Activated T-helper 2 cell treated with anti-CD3 and anti-CD28 coated beads, Interferon-gamma antibody, Interleukin-2, Interleukin-4, amounts not matched to agents 10 μg/mL and 5 μg/mL and 100 μg/mL, durations not matched to agents 14 hours and 24 hours and 36 hours (primary cell): Measurements from ENCODE around the gene KIF26A. TPM values are rescaled to one million over a fixed set of nuclear protein-coding genes. Genes with fewer than 3 reads are reported as not detected.

Source experiments
- DNase-seq: peaks from one replicate; pipeline ENCODE4 v3.0.0; 2021; ENCODE audit warnings: low spot score
- H3K27ac Mint-ChIP-seq: one replicate; pipeline ENCODE4 v1.8.0; 2021; ENCODE audit warnings: mixed read lengths
- H3K27me3 Mint-ChIP-seq: one replicate; pipeline ENCODE4 v1.8.0; 2021; ENCODE audit warnings: low read depth, mixed read lengths
- H3K36me3 Mint-ChIP-seq: one replicate; pipeline ENCODE4 v1.8.0; 2021; ENCODE audit warnings: low read depth, mixed read lengths
- H3K4me1 Mint-ChIP-seq: one replicate; pipeline ENCODE4 v1.8.0; 2021; ENCODE audit warnings: low read depth, mixed read lengths
- H3K4me3 Mint-ChIP-seq: one replicate; pipeline ENCODE4 v1.8.0; 2021; ENCODE audit warnings: low read depth, mild to moderate bottlenecking, moderate library complexity, mixed read lengths
- H3K9me3 Mint-ChIP-seq: one replicate; pipeline ENCODE4 v1.8.0; 2021; ENCODE audit warnings: mixed read lengths
- intact Hi-C: fragments of 100-400 bp; cut with micrococcal nuclease; formaldehyde crosslinking; loops from one replicate; pipeline ENCODE4 v1.15.1; 2023
- total RNA-seq: library from RNA; stranded (reverse); gene quantifications from 2 replicates; pipeline ENCODE4 v1.2.3, GENCODE V29; 2022

KIF26A gene
- total RNA-seq, 1 donor from 2014 or later, result 0.34 TPM

GRCh38 chr14:104105071-104105821 is 33.1 kb upstream of the KIF26A start:
- Mint-ChIP-seq H3K9me3 (no peaks in the 10 kb centered on the region), H3K4me3 (no peak overlapping the region), H3K27me3 (no peaks in the 10 kb centered on the region), H3K36me3 (no peaks in the 10 kb centered on the region), H3K4me1 (no peaks in the 10 kb centered on the region), H3K27ac (no peak overlapping the region)
- intact Hi-C loops, result no loop called here
- DNase-seq, result no peak

DNA sequence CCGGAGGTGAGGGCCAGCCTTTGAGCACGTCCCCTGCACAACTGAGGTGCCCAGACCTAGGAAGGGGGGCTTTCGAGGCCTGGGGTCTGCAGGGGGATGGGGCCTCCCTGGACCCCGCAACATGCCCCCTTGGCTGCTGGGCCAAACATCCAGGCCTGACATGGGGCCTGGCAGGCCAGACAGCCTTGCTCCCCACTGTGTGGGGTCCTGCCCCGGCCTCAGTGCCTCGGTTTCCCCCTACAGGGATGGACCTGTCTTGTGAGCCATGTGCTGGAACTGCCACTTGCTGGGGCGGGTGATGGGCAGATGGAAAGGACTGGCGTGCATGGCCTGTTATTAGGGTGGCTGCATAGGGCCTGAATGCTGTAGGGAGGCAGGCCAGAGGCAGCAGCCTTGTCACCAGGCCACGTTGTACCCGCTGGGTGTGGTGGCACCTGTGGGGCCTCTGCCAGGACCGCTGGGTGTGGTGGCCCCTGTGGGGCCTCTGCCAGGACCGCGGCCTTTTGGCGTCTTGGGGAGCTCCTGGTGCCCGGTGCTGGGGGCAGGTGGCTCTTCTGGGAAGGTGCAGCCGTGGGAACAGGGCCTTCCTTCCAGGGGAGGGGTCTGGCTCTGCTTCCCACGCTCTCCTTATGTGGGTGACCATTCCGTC is 32.4 kb upstream of the KIF26A start:
- no peak for DNase-seq
- Mint-ChIP-seq H3K9me3 (no peaks in the 10 kb centered on the region), H3K4me1 (no peaks in the 10 kb centered on the region), H3K27ac (no peak overlapping the region), H3K36me3 (no peaks in the 10 kb centered on the region), H3K4me3 (no peak overlapping the region), H3K27me3 (no peaks in the 10 kb centered on the region)
- intact Hi-C loops, result no loop called here

GRCh38 chr14:104106471-104106991 is 31.9 kb upstream of the KIF26A start:
- Mint-ChIP-seq H3K9me3 (no peaks in the 10 kb centered on the region), H3K27ac (no peak overlapping the region), H3K27me3 (no peaks in the 10 kb centered on the region), H3K4me1 (no peaks in the 10 kb centered on the region), H3K36me3 (no peaks in the 10 kb centered on the region), H3K4me3 (no peak overlapping the region)
- intact Hi-C loops, result no loop called here
- no peak for DNase-seq

GRCh38 chr14:104107101-104107581 is 31.2 kb upstream of the KIF26A start:
- H3K36me3 Mint-ChIP-seq, result no peaks in the 10 kb centered on the region
- H3K4me1 Mint-ChIP-seq, result no peaks in the 10 kb centered on the region
- H3K27me3 Mint-ChIP-seq, result no peaks in the 10 kb centered on the region
- no peak overlapping the region for H3K27ac Mint-ChIP-seq
- no peaks in the 10 kb centered on the region for H3K9me3 Mint-ChIP-seq
- intact Hi-C loops, result no loop called here
- no peak overlapping the region for H3K4me3 Mint-ChIP-seq
- no peak for DNase-seq

GRCh38 chr14:104107611-104108569 is 30.5 kb upstream of the KIF26A start:
- intact Hi-C loops, result no loop called here
- no peaks in the 10 kb centered on the region for H3K4me1 Mint-ChIP-seq
- no peaks in the 10 kb centered on the region for H3K9me3 Mint-ChIP-seq
- H3K27me3 Mint-ChIP-seq, result no peaks in the 10 kb centered on the region
- H3K27ac Mint-ChIP-seq, result no peak overlapping the region
- H3K4me3 Mint-ChIP-seq, result no peak overlapping the region
- no peaks in the 10 kb centered on the region for H3K36me3 Mint-ChIP-seq
- DNase-seq, result no peak

GRCh38 chr14:104108570-104109541 is 29.5 kb upstream of the KIF26A start:
- Mint-ChIP-seq H3K27me3 (no peaks in the 10 kb centered on the region), H3K27ac (no peak overlapping the region), H3K4me3 (no peak overlapping the region), H3K36me3 (no peaks in the 10 kb centered on the region), H3K9me3 (no peaks in the 10 kb centered on the region), H3K4me1 (no peaks in the 10 kb centered on the region)
- no peak for DNase-seq
- intact Hi-C loops, result no loop called here

- no peaks in the 10 kb centered on the region for H3K36me3 Mint-ChIP-seq
- no peak overlapping the region for H3K27ac Mint-ChIP-seq
- H3K4me1 Mint-ChIP-seq, result no peaks in the 10 kb centered on the region
- no peaks in the 10 kb centered on the region for H3K27me3 Mint-ChIP-seq
- no peak overlapping the region for H3K4me3 Mint-ChIP-seq
- H3K9me3 Mint-ChIP-seq, result no peaks in the 10 kb centered on the region
- intact Hi-C loops, result no loop called here
- DNase-seq, result no peak
Measured at GRCh38 chr14:104109731-104110361, 28.5 kb upstream of the KIF26A start.

GRCh38 chr14:104110491-104111209 is 27.7 kb upstream of the KIF26A start:
- no peak overlapping the region for H3K27ac Mint-ChIP-seq
- intact Hi-C loops, result no loop called here
- DNase-seq, result no peak
- H3K36me3 Mint-ChIP-seq, result no peaks in the 10 kb centered on the region
- H3K27me3 Mint-ChIP-seq, result peaks cover 6% of the 10 kb centered on the region
- no peaks in the 10 kb centered on the region for H3K9me3 Mint-ChIP-seq
- no peaks in the 10 kb centered on the region for H3K4me1 Mint-ChIP-seq
- no peak overlapping the region for H3K4me3 Mint-ChIP-seq

DNA sequence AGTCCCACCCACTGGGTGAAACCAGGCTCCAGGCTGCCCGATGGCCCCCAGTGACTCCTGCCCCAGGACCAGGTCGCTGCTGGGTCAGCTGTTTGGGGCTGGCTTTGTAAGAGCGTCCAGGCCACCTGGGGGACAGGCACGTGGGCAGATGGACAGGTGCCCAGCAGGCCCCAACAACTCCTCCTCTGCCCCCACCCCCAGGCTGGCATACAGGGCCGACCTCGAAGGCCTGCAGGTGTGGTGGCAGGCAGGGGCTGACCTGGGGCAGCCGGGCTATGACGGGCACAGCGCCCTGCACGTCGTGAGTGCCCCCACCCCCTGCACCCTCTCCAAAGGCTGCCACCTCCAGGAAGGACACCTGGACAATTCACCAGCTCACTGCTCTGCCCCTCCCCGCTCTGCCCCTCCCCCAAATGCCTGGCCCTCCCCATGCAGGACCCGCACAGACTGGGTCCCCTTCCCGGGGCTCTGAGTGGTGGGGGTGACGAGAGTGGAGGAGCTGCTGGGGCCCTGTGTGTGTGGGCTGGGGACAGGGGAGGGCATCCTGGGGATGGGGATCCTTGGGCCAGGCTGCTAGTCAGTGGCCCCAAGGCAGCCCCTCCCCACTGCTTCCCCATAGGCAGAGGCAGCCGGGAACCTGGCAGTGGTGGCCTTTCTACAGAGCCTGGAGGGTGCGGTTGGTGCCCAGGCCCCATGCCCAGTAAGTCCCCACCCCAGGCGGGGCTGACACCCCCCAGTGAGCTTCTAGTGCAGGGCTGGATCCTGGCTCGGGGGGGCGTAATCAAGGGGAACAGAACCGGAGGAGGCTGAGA is 26.9 kb upstream of the KIF26A start:
- no peak overlapping the region for H3K27ac Mint-ChIP-seq
- no peak for DNase-seq
- no peaks in the 10 kb centered on the region for H3K36me3 Mint-ChIP-seq
- H3K9me3 Mint-ChIP-seq, result no peaks in the 10 kb centered on the region
- intact Hi-C loops, result no loop called here
- peaks cover 10% of the 10 kb centered on the region for H3K27me3 Mint-ChIP-seq
- H3K4me3 Mint-ChIP-seq, result no peak overlapping the region
- H3K4me1 Mint-ChIP-seq, result no peaks in the 10 kb centered on the region

GRCh38 chr14:104112113-104112505 is 26.3 kb upstream of the KIF26A start:
- no peaks in the 10 kb centered on the region for H3K9me3 Mint-ChIP-seq
- peaks cover 10% of the 10 kb centered on the region for H3K27me3 Mint-ChIP-seq
- no peaks in the 10 kb centered on the region for H3K36me3 Mint-ChIP-seq
- no peak overlapping the region for H3K4me3 Mint-ChIP-seq
- no peak overlapping the region for H3K27ac Mint-ChIP-seq
- intact Hi-C loops, result no loop called here
- H3K4me1 Mint-ChIP-seq, result no peaks in the 10 kb centered on the region
- no peak for DNase-seq
